ENCODE data around the gene ENDOV.

ENDOV gene

DNA sequence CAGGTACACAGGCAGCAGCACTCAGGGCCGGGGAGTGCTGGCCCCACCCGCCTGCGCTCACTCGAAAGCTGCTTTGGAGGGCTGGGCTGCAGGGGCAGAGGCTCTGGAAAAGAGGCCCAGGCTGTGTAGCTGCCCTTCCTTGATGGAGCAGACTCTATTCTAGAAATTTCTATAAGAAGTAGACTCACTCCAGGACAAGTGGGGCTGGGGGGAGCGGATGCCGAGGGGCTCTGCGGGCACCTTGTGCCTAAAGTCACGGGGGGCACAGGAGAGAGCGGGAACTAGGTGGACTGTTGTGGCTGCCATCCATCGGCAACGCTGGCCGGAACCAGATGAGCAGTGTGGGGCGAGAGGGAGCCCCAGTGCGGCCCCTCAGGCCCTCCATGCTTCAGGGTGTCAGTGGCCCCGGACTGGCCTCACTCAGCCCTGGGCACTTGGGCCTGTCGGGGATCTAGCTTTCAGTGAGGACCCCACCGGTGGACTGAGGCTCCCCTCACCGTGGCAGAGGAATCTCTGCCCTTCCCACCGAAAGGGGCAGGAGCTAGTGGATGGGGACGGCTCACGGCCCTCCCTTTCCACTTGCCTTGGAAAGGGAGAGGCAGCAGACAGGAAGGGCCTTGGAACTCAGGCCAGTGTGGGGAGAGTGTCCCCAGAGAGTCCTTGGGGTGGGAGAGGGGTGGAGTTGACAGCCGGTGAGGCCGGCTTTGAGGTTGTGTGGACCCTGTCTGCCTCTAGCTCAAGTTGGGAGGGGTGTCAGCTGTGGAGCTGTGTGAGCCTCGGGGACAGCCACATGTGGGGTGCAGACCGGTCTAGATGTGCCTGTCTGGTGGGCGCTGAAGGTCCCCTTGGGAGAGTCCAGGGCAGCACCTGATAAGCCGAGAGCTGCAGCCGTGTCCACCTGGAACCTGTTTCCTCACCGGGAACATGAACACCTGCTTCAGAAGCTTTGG is 16.6 kb downstream of the ENDOV start:
- WGBS (ENCODE audit: insufficient coverage, insufficient read length), result no CpG with 5 or more reads among the region's 29 CpGs
- no peaks in the 10 kb centered on the region for H3K9me3 ChIP-seq (ENCODE audit: control insufficient read depth, insufficient read depth, low read length)
- H3K4me3 ChIP-seq (ENCODE audit: low read length), result no peak overlapping the region
- H3K27me3 ChIP-seq (ENCODE audit: control insufficient read depth, insufficient read depth, low read length), result no peaks in the 10 kb centered on the region
- H3K27ac ChIP-seq (ENCODE audit: low read length), result no peak overlapping the region
- no peak for DNase-seq (ENCODE audit: low read depth, low spot score)
- H3K4me1 ChIP-seq (ENCODE audit: control insufficient read depth, insufficient read depth, low read length), result peaks cover 2% of the 10 kb centered on the region; the same call in 1 of the 2 replicates
- H3K36me3 ChIP-seq (ENCODE audit: control insufficient read depth, insufficient read depth, low read length), result no peaks in the 10 kb centered on the region

DNA sequence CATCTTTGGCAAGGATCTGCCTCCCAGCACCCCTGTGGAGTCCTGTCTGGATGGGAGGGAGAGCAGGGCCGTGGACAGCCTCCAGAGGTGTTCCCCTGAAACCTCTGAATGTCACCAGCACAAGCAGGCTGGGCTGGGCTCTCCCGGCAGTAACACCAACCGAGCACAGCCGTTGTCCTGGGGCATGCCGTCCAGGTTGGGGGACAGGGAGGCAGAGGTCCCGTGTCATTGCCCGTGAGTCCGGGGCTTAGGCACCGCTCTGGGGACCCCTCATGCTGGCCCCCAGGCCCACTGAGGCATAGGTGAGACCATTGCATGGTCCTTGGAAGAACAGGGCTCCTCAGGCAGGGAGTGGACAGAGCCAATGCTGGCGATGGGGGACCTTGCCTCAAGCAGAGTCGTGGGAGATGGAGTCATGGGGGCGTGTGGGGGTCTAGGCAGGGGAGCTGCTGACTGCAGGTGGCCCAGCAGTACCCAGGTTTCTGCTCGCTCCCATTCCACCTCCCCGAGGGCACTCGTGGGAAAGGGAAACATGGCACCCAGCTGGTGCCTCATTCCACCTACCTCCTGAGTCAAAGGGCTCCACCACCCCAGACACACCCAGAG is 17.5 kb downstream of the ENDOV start:
- Histone ChIP-seq H3K4me1 (ENCODE audit: control insufficient read depth, insufficient read depth, low read length) (no peaks in the 10 kb centered on the region), H3K9me3 (ENCODE audit: control insufficient read depth, insufficient read depth, low read length) (no peaks in the 10 kb centered on the region), H3K27ac (ENCODE audit: low read length) (no peak overlapping the region), H3K4me3 (ENCODE audit: low read length) (no peak overlapping the region), H3K27me3 (ENCODE audit: control insufficient read depth, insufficient read depth, low read length) (no peaks in the 10 kb centered on the region), H3K36me3 (ENCODE audit: control insufficient read depth, insufficient read depth, low read length) (no peaks in the 10 kb centered on the region)
- WGBS (ENCODE audit: insufficient coverage, insufficient read length), result no CpG with 5 or more reads among the region's 15 CpGs
- DNase-seq (ENCODE audit: low read depth, low spot score), result no peak

DNA sequence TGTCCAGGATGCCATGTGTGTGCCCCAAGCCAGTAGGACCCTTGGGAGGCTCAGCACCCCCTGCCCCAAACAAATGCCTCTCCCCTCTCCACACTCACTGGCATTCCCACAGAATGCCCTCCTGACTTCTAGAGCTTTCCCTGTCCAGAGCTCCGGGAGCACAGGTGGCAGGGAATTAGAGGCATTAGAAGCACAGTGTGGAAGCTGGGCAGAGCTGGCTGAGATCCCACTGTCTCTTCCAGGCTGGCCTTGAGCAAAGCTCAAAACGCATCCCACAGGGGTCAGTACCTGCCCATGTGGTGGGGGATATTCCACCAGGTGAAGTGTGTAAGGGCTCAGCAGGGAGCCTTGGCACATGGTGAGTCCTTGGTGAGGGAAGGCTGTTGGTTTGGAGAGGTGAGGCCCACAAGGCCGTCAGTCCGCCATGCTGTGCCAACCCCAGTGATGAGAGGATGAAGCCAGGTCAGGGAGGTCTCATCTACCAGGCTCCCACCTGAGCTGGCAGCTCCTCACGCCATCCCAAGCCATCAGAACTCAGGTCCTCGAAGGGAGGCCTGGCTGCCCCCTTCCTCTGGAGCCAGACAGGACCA is 18.1 kb downstream of the ENDOV start:
- Histone ChIP-seq H3K36me3 (ENCODE audit: control insufficient read depth, insufficient read depth, low read length) (no peaks in the 10 kb centered on the region), H3K27ac (ENCODE audit: low read length) (no peak overlapping the region), H3K27me3 (ENCODE audit: control insufficient read depth, insufficient read depth, low read length) (no peaks in the 10 kb centered on the region), H3K4me1 (ENCODE audit: control insufficient read depth, insufficient read depth, low read length) (no peaks in the 10 kb centered on the region; the same call in 1 of the 2 replicates), H3K9me3 (ENCODE audit: control insufficient read depth, insufficient read depth, low read length) (no peaks in the 10 kb centered on the region), H3K4me3 (ENCODE audit: low read length) (no peak overlapping the region)
- no CpG with 5 or more reads among the region's 6 CpGs for WGBS (ENCODE audit: insufficient coverage, insufficient read length)
- DNase-seq (ENCODE audit: low read depth, low spot score), result no peak

DNA sequence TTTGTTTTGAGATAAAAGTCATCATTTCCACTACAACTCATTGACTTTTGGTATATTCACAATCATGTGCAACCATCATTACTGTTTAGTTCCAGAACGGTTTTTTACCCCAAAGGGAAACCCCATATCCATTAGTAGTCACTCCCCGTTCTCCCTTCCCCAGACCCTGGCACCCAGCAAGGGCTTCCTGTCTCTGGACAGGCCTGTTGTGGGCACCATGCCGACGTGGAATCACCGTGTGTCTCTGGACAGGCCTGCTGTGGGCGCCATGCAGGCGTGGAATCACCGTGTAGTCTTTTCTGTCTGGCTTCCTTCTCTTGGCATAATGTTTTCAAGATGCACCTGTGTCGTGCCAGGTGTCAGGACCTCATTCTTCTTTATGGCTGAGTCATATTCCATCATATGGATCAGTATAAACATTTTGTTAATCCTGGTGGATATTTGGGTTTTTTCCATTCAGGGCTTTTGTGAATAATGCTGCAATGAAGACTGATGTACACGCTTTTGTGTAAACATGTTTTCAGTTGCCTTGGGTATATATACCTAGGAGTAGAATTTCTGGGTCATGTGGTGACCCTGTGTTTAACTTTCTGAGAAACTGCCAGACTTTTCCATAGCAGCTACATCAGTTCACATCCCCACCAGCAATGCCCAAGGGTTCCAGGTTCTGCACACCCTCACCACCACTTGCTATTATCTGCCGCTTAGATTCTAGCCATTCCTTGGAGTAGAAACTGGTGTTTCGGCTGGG is 19.1 kb downstream of the ENDOV start:
- no peak overlapping the region for H3K27ac ChIP-seq (ENCODE audit: low read length)
- H3K36me3 ChIP-seq (ENCODE audit: control insufficient read depth, insufficient read depth, low read length), result no peaks in the 10 kb centered on the region
- no peaks in the 10 kb centered on the region for H3K9me3 ChIP-seq (ENCODE audit: control insufficient read depth, insufficient read depth, low read length)
- no peak overlapping the region for H3K4me3 ChIP-seq (ENCODE audit: low read length)
- H3K4me1 ChIP-seq (ENCODE audit: control insufficient read depth, insufficient read depth, low read length), result no peaks in the 10 kb centered on the region; the same call in 1 of the 2 replicates
- H3K27me3 ChIP-seq (ENCODE audit: control insufficient read depth, insufficient read depth, low read length), result no peaks in the 10 kb centered on the region
- no CpG with 5 or more reads among the region's 12 CpGs for WGBS (ENCODE audit: insufficient coverage, insufficient read length)
- no peak for DNase-seq (ENCODE audit: low read depth, low spot score)

DNA sequence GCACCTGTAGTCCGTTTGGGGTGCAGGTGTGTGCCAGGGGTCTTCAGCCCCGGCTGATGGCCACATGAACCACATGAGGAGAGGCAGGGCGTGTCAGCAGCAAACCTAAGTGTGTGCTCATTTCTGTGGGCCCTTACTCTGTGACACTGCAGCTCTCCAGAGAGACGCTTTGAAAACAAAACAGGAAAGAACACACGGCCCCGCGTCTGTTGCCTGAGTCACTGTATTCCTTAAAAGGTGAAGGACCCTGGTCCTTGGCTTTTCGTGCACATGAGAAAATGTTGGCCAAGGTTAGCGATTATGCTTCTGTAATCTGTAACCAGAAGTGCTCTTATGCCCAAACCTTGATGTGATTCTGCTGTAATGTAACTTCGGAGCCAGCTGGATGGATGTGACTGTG is 22.6 kb downstream of the ENDOV start:
- H3K36me3 ChIP-seq (ENCODE audit: control insufficient read depth, insufficient read depth, low read length), result no peaks in the 10 kb centered on the region
- H3K27ac ChIP-seq (ENCODE audit: low read length), result no peak overlapping the region
- DNase-seq (ENCODE audit: low read depth, low spot score), result no peak
- H3K4me1 ChIP-seq (ENCODE audit: control insufficient read depth, insufficient read depth, low read length), result peaks cover 1% of the 10 kb centered on the region
- no peaks in the 10 kb centered on the region for H3K9me3 ChIP-seq (ENCODE audit: control insufficient read depth, insufficient read depth, low read length)
- no CpG with 5 or more reads among the region's 10 CpGs for WGBS (ENCODE audit: insufficient coverage, insufficient read length)
- no peaks in the 10 kb centered on the region for H3K27me3 ChIP-seq (ENCODE audit: control insufficient read depth, insufficient read depth, low read length)
- no peak overlapping the region for H3K4me3 ChIP-seq (ENCODE audit: low read length)

DNA sequence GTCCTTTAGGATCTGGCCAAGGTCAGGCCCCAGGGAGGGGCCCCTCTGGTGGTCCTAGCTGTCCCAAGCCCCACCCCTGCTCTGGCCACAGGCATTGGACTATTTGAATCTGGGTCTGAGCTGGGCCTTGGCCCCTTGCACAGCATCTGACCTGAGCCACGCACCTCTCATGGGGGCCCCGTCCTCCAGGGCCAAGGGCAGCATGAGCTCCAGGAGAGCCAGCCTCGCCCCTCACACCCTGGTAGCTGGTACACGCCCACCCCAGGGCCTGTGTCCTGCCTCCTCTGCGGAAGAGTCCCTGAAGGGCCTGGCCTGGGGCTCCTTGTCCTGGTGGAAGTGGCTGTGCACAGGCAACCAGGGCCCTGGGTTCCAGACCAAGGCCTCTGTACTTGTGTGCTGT is 23.8 kb downstream of the ENDOV start:
- no peaks in the 10 kb centered on the region for H3K27me3 ChIP-seq (ENCODE audit: control insufficient read depth, insufficient read depth, low read length)
- no peaks in the 10 kb centered on the region for H3K36me3 ChIP-seq (ENCODE audit: control insufficient read depth, insufficient read depth, low read length)
- H3K4me3 ChIP-seq (ENCODE audit: low read length), result no peak overlapping the region
- no CpG with 5 or more reads among the region's 5 CpGs for WGBS (ENCODE audit: insufficient coverage, insufficient read length)
- no peak for DNase-seq (ENCODE audit: low read depth, low spot score)
- no peak overlapping the region for H3K27ac ChIP-seq (ENCODE audit: low read length)
- H3K4me1 ChIP-seq (ENCODE audit: control insufficient read depth, insufficient read depth, low read length), result peaks cover 1% of the 10 kb centered on the region
- H3K9me3 ChIP-seq (ENCODE audit: control insufficient read depth, insufficient read depth, low read length), result no peaks in the 10 kb centered on the region

DNA sequence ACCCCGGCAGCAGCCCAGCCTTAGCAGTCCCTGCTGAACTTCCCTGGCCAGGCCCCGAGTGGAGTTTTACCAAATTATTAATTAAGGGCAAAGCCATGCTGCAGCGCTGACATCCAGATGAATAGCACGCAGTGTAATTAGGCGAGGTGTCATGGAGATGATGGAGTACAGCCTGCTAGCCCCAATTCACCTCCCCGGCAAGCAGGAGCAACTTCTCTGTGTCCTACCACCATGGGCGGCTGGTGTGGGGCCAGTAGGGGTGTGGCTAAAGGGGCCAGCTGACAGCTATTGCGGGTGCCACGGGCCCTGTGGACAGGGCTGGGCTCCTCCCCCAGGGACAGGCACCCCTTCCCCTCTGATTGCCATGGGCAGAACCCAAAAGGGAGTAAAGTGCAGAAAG is 24.5 kb downstream of the ENDOV start:
- H3K9me3 ChIP-seq (ENCODE audit: control insufficient read depth, insufficient read depth, low read length), result no peaks in the 10 kb centered on the region
- H3K27ac ChIP-seq (ENCODE audit: low read length), result no peak overlapping the region
- no peaks in the 10 kb centered on the region for H3K27me3 ChIP-seq (ENCODE audit: control insufficient read depth, insufficient read depth, low read length)
- peaks cover 1% of the 10 kb centered on the region for H3K4me1 ChIP-seq (ENCODE audit: control insufficient read depth, insufficient read depth, low read length)
- H3K4me3 ChIP-seq (ENCODE audit: low read length), result no peak overlapping the region
- H3K36me3 ChIP-seq (ENCODE audit: control insufficient read depth, insufficient read depth, low read length), result no peaks in the 10 kb centered on the region
- no CpG with 5 or more reads among the region's 9 CpGs for WGBS (ENCODE audit: insufficient coverage, insufficient read length)
- DNase-seq (ENCODE audit: low read depth, low spot score), result no peak

DNA sequence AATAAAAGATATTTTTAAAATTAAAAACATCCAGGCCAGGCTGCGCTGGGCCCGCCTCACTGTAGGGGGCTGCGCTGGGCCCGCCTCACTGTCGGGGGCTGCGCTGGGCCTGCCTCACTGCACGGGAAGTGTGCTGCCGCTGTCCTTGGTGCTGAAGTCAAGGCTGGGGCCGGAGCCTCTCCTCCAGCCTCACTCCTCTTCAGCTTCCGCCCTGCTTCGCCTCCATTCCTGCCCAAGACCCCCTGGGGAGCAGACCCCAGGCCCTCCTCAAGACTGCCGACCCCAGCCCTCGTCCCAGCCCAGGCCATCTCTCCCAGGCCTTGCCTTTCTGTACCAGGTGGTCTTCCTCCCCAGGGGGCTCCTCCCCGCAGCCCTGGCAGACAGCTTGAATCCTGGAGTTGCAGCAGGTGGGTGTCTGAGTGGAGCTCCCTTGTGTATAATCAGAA is 26.2 kb downstream of the ENDOV start:
- peak; percentile 50 for DNase-seq (ENCODE audit: low read depth, low spot score)
- no peaks in the 10 kb centered on the region for H3K27me3 ChIP-seq (ENCODE audit: control insufficient read depth, insufficient read depth, low read length)
- no CpG with 5 or more reads among the region's 14 CpGs for WGBS (ENCODE audit: insufficient coverage, insufficient read length)

DNA sequence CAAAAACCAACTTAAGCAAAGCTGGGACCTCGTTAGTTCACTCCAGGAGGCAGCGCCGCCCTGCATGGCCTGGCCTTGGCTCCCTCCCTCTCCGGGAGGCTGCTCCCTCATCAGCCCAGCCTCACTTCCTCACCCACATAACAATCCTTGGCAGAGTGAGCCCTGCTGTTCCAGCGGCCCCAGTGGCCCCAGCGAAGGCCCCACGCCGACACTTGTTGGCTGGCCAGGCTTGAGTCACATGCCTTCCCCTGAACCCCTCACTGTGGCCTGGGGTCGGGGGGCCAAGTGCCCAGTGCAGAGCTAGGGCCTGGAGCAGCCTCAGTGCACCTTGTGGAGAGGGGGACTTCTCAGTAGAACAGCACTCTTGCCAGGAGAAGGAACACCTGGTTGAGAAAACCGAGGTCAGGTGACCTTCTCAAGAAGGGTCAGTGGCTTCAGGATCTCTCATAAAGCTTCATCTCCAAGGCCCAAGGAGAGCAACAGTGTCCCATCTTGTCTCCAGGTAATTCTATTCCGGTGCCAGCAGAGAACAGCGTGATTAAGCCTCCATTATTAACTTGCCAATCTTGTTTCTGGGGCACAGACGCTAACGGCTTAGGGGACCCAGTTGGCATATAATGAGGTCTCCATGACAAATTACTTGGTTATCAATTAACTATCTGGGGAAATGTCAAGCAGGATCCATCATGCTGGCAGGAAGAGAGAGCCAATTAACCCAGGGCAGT is 26.8 kb downstream of the ENDOV start:
- WGBS (ENCODE audit: insufficient coverage, insufficient read length), result no CpG with 5 or more reads among the region's 14 CpGs
- no peaks in the 10 kb centered on the region for H3K9me3 ChIP-seq (ENCODE audit: control insufficient read depth, insufficient read depth, low read length)
- H3K27me3 ChIP-seq (ENCODE audit: control insufficient read depth, insufficient read depth, low read length), result no peaks in the 10 kb centered on the region

More for the DNA sequence above, 26.2 kb downstream of the ENDOV start:
- Histone ChIP-seq H3K4me3 (ENCODE audit: low read length) (no peak overlapping the region), H3K36me3 (ENCODE audit: control insufficient read depth, insufficient read depth, low read length) (no peaks in the 10 kb centered on the region), H3K4me1 (ENCODE audit: control insufficient read depth, insufficient read depth, low read length) (peaks cover 1% of the 10 kb centered on the region), H3K9me3 (ENCODE audit: control insufficient read depth, insufficient read depth, low read length) (no peaks in the 10 kb centered on the region), H3K27ac (ENCODE audit: low read length) (no peak overlapping the region)

More for the DNA sequence above, 26.8 kb downstream of the ENDOV start:
- DNase-seq (ENCODE audit: low read depth, low spot score), result no peak
- Histone ChIP-seq H3K36me3 (ENCODE audit: control insufficient read depth, insufficient read depth, low read length) (no peaks in the 10 kb centered on the region), H3K4me1 (ENCODE audit: control insufficient read depth, insufficient read depth, low read length) (peaks cover 1% of the 10 kb centered on the region), H3K27ac (ENCODE audit: low read length) (no peak overlapping the region), H3K4me3 (ENCODE audit: low read length) (no peak overlapping the region)

All from iPS DF 6.9 (cell line).